IPS-18a (cell line): ENCODE measurements around the gene SLC4A4.

Source experiments
- H3K27ac ChIP-seq: one replicate; pipeline ENCODE4 v1.5.1; 2013; ENCODE audit warnings: low read length
- H3K27me3 ChIP-seq: one replicate; pipeline ENCODE4 v1.6.1; 2013; ENCODE audit warnings: mild to moderate bottlenecking, low read length; ENCODE audit not compliant: control insufficient read depth, insufficient read depth
- H3K36me3 ChIP-seq: one replicate; pipeline ENCODE4 v1.6.1; 2013; ENCODE audit warnings: low read depth, low read length; ENCODE audit not compliant: control insufficient read depth
- H3K4me1 ChIP-seq: one replicate; pipeline ENCODE4 v1.6.1; 2013; ENCODE audit warnings: low read depth, low read length; ENCODE audit not compliant: control insufficient read depth
- H3K4me3 ChIP-seq: one replicate; pipeline ENCODE4 v1.5.1; 2013; ENCODE audit warnings: low read length
- H3K9ac ChIP-seq: one replicate; pipeline ENCODE4 v1.6.1; 2013; ENCODE audit warnings: mild to moderate bottlenecking, low read length, moderate library complexity
- H3K9me3 ChIP-seq: one replicate; pipeline ENCODE4 v1.6.1; 2013; ENCODE audit warnings: low read depth, low read length; ENCODE audit not compliant: control insufficient read depth

Gene SLC4A4

GRCh38 chr4:71476240-71476639, 137.4 kb downstream of the SLC4A4 start:
- Histone ChIP-seq H3K4me1 (no peaks in the 10 kb centered on the region), H3K4me3 (no peak overlapping the region), H3K36me3 (no peaks in the 10 kb centered on the region), H3K9ac (no peak overlapping the region), H3K27ac (no peak overlapping the region), H3K9me3 (no peaks in the 10 kb centered on the region), H3K27me3 (no peaks in the 10 kb centered on the region)

- H3K27ac ChIP-seq, result no peak overlapping the region
Measured at GRCh38 chr4:71486550-71487343, 147.9 kb downstream of the SLC4A4 start.

GRCh38 chr4:71487344-71487920, 148.6 kb downstream of the SLC4A4 start:
- Histone ChIP-seq H3K9me3 (no peaks in the 10 kb centered on the region), H3K9ac (no peak overlapping the region), H3K27ac (no peak overlapping the region), H3K36me3 (no peaks in the 10 kb centered on the region), H3K4me1 (peaks cover 8% of the 10 kb centered on the region), H3K4me3 (no peak overlapping the region), H3K27me3 (no peaks in the 10 kb centered on the region)

More at GRCh38 chr4:71486550-71487343, 147.9 kb downstream of the SLC4A4 start:
- Histone ChIP-seq H3K4me3 (no peak overlapping the region), H3K4me1 (peaks cover 8% of the 10 kb centered on the region), H3K36me3 (no peaks in the 10 kb centered on the region), H3K9ac (no peak overlapping the region), H3K27me3 (no peaks in the 10 kb centered on the region), H3K9me3 (no peaks in the 10 kb centered on the region)

GRCh38 chr4:71494539-71494938, 155.7 kb downstream of the SLC4A4 start:
- H3K27me3 ChIP-seq, result no peaks in the 10 kb centered on the region
- H3K4me1 ChIP-seq, result no peaks in the 10 kb centered on the region
- no peaks in the 10 kb centered on the region for H3K9me3 ChIP-seq
- H3K9ac ChIP-seq, result no peak overlapping the region
- no peaks in the 10 kb centered on the region for H3K36me3 ChIP-seq
- H3K27ac ChIP-seq, result no peak overlapping the region
- no peak overlapping the region for H3K4me3 ChIP-seq

- no peaks in the 10 kb centered on the region for H3K9me3 ChIP-seq
- no peak overlapping the region for H3K27ac ChIP-seq
- H3K4me3 ChIP-seq, result no peak overlapping the region
- no peak overlapping the region for H3K9ac ChIP-seq
- H3K36me3 ChIP-seq, result no peaks in the 10 kb centered on the region
- H3K27me3 ChIP-seq, result no peaks in the 10 kb centered on the region
- no peaks in the 10 kb centered on the region for H3K4me1 ChIP-seq
Measured at GRCh38 chr4:71495454-71495853, 156.6 kb downstream of the SLC4A4 start.

- H3K27ac ChIP-seq, result no peak overlapping the region
- H3K27me3 ChIP-seq, result no peaks in the 10 kb centered on the region
- no peak overlapping the region for H3K4me3 ChIP-seq
Measured at GRCh38 chr4:71497078-71497477, 158.3 kb downstream of the SLC4A4 start.

GRCh38 chr4:71498002-71498401, 159.2 kb downstream of the SLC4A4 start:
- Histone ChIP-seq H3K9me3 (no peaks in the 10 kb centered on the region), H3K27ac (no peak overlapping the region), H3K36me3 (no peaks in the 10 kb centered on the region), H3K4me3 (no peak overlapping the region), H3K4me1 (no peaks in the 10 kb centered on the region), H3K27me3 (no peaks in the 10 kb centered on the region), H3K9ac (no peak overlapping the region)

More at GRCh38 chr4:71497078-71497477, 158.3 kb downstream of the SLC4A4 start:
- no peak overlapping the region for H3K9ac ChIP-seq
- H3K4me1 ChIP-seq, result no peaks in the 10 kb centered on the region
- no peaks in the 10 kb centered on the region for H3K36me3 ChIP-seq
- H3K9me3 ChIP-seq, result no peaks in the 10 kb centered on the region

- Histone ChIP-seq H3K4me3 (no peak overlapping the region), H3K27ac (no peak overlapping the region)
Measured at GRCh38 chr4:71498625-71499024, 159.8 kb downstream of the SLC4A4 start.

GRCh38 chr4:71501992-71502391, 163.2 kb downstream of the SLC4A4 start:
- no peaks in the 10 kb centered on the region for H3K4me1 ChIP-seq
- H3K36me3 ChIP-seq, result no peaks in the 10 kb centered on the region
- H3K27ac ChIP-seq, result no peak overlapping the region
- no peaks in the 10 kb centered on the region for H3K9me3 ChIP-seq
- H3K4me3 ChIP-seq, result no peak overlapping the region
- H3K9ac ChIP-seq, result no peak overlapping the region
- no peaks in the 10 kb centered on the region for H3K27me3 ChIP-seq

More at GRCh38 chr4:71498625-71499024, 159.8 kb downstream of the SLC4A4 start:
- Histone ChIP-seq H3K9me3 (no peaks in the 10 kb centered on the region), H3K27me3 (no peaks in the 10 kb centered on the region), H3K36me3 (no peaks in the 10 kb centered on the region), H3K4me1 (no peaks in the 10 kb centered on the region), H3K9ac (no peak overlapping the region)

- Histone ChIP-seq H3K4me3 (no peak overlapping the region), H3K4me1 (no peaks in the 10 kb centered on the region), H3K36me3 (no peaks in the 10 kb centered on the region), H3K9me3 (no peaks in the 10 kb centered on the region), H3K27ac (no peak overlapping the region), H3K27me3 (no peaks in the 10 kb centered on the region), H3K9ac (no peak overlapping the region)
Measured at GRCh38 chr4:71518283-71518989, 179.6 kb downstream of the SLC4A4 start.

GRCh38 chr4:71520308-71520707, 181.5 kb downstream of the SLC4A4 start:
- Histone ChIP-seq H3K36me3 (no peaks in the 10 kb centered on the region), H3K4me3 (no peak overlapping the region), H3K27me3 (no peaks in the 10 kb centered on the region)

More at GRCh38 chr4:71520308-71520707, 181.5 kb downstream of the SLC4A4 start:
- Histone ChIP-seq H3K4me1 (no peaks in the 10 kb centered on the region), H3K9ac (no peak overlapping the region), H3K27ac (no peak overlapping the region), H3K9me3 (no peaks in the 10 kb centered on the region)
